K562 (cell line): Measurements from ENCODE around the gene ROBO2. TPM values are rescaled to one million over a fixed set of nuclear protein-coding genes. Genes with fewer than 3 reads are reported as not detected.

Source experiments
- ATAC-seq: fragments of 200-7000 bp; cut with Tn5 transposase; 3 replicates; pipeline ENCODE4 v1.9.1; 2020; ENCODE audit warnings: moderate library complexity
- BruUV-seq: library from RNA; stranded (reverse); fragments of 400-500 nt; replicated peaks from 2 replicates; lab custom pipeline; 2021; lab: Mats Ljungman, UMichigan
- CTCF ChIA-PET: fragments of 300-600 bp; formaldehyde crosslinking; extraction: SDS; loops from one replicate; lab custom pipeline; 2021; ENCODE audit warnings: low intra/inter-chr PET ratio; lab: Yijun Ruan, JAX
- POLR2A ChIA-PET: fragments of 300-600, 350-650 bp; sonication (Branson Sonifier 250); formaldehyde crosslinking; extraction: SDS; loops from one replicate; lab custom pipeline; 2021; ENCODE audit warnings: antibody characterized with exemption, inconsistent platforms; lab: Yijun Ruan, JAX
- DNase-seq, 4 experiments: peaks; one replicate each; pipeline versions ENCODE4 v3.0.0 to v3.0.0-alpha.2; 2011 to 2018; ENCODE audit warnings: low spot score in 3 of 4, mixed read lengths in 3 of 4; ENCODE audit errors: extremely low read depth in 1 of 4
- FAIRE-seq: peaks from 2 replicates; lab custom pipeline; 2011; peaks lifted over from hg19 to GRCh38; lab: Jason Lieb, UNC
- H2AFZ ChIP-seq: 2 replicates; pipeline ENCODE4 v1.6.0; 2011; ENCODE audit warnings: low read depth, low read length, control low read depth, inconsistent platforms
- H3K27ac ChIP-seq: fragments of 200-600 bp; 3 replicates; pipeline ENCODE4 v1.8.0; 2011; ENCODE audit warnings: low read depth, mild to moderate bottlenecking, control low read depth, inconsistent platforms, low read length, moderate library complexity, mixed read lengths; ENCODE audit errors: extremely low read depth
- H3K27me3 ChIP-seq, 2 experiments: fragments of 300-600 bp in 1 of 2; 2 replicates in 1 of 2; 3 replicates in 1 of 2; pipeline versions ENCODE4 v1.6.0 to v1.8.0; 2011; ENCODE audit warnings: inconsistent platforms in 2 of 2, low read length in 2 of 2, mild to moderate bottlenecking in 1 of 2, mixed read lengths in 1 of 2, moderate library complexity in 1 of 2; ENCODE audit not compliant: control insufficient read depth in 2 of 2, insufficient read depth in 2 of 2
- H3K36me3 ChIP-seq: fragments of 300-600 bp; 3 replicates; pipeline ENCODE4 v1.8.0; 2011; ENCODE audit warnings: mild to moderate bottlenecking, low read length, inconsistent platforms; ENCODE audit not compliant: control insufficient read depth, insufficient read depth
- H3K4me1 ChIP-seq, 2 experiments: fragments of 200-600 bp in 1 of 2; replicated peaks in 1 of 2; 2 replicates in 1 of 2; 3 replicates in 1 of 2; pipeline versions ENCODE4 v1.5.1 to v1.8.0; 2011; ENCODE audit warnings: inconsistent platforms in 2 of 2, low read length in 2 of 2, mild to moderate bottlenecking in 1 of 2, mixed read lengths in 1 of 2, moderate library complexity in 1 of 2; ENCODE audit not compliant: control insufficient read depth in 2 of 2, insufficient read depth in 2 of 2
- H3K4me2 ChIP-seq: 2 replicates; pipeline ENCODE4 v1.6.1; 2011; ENCODE audit warnings: low read length, control low read depth, inconsistent platforms, mixed read lengths; ENCODE audit not compliant: insufficient read depth
- H3K4me3 ChIP-seq: fragments of 200-600 bp; sonication (generic), shearing (Covaris generic); 2 replicates; pipeline ENCODE4 v1.5.1; 2016; ENCODE audit warnings: control low read depth, inconsistent platforms
- H3K79me2 ChIP-seq: fragments of 200-600 bp; 3 replicates; pipeline ENCODE4 v1.8.0; 2011; ENCODE audit warnings: low read length, inconsistent platforms; ENCODE audit not compliant: control insufficient read depth, insufficient read depth
- H3K9ac ChIP-seq, 2 experiments: 2 replicates each; pipeline versions ENCODE4 v1.6.0 to v1.6.1; 2011; ENCODE audit warnings: low read depth in 2 of 2, low read length in 2 of 2, control low read depth in 1 of 2, inconsistent platforms in 1 of 2, mild to moderate bottlenecking in 1 of 2, mixed read lengths in 1 of 2; ENCODE audit not compliant: insufficient read depth in 1 of 2
- H3K9me1 ChIP-seq: one replicate; pipeline ENCODE4 v1.6.0; 2011; ENCODE audit warnings: inconsistent platforms, mild to moderate bottlenecking, low read length, moderate library complexity; ENCODE audit not compliant: control insufficient read depth, insufficient read depth
- H3K9me3 ChIP-seq: replicated peaks from 2 replicates; pipeline ENCODE4 v1.5.1; 2011; ENCODE audit warnings: low read depth, low read length, inconsistent platforms; ENCODE audit not compliant: control insufficient read depth, insufficient read depth
- H4K20me1 ChIP-seq: replicated peaks from 2 replicates; pipeline ENCODE4 v1.6.1; 2011; ENCODE audit warnings: low read length, inconsistent platforms, mixed read lengths; ENCODE audit not compliant: control insufficient read depth, insufficient read depth
- ATF6 ChIP-seq: sonication (generic); formaldehyde crosslinking; IDR thresholded peaks from 2 replicates; pipeline ENCODE4 v1.4.0; 2020; ENCODE audit warnings: mild to moderate bottlenecking, missing genetic modification reagents
- CEBPB ChIP-seq: fragments of 450-650 bp; IDR thresholded peaks from 2 replicates; pipeline ENCODE4 v1.6.1; 2016; ENCODE audit warnings: missing genetic modification characterization, missing compliant biosample characterization
- DACH1 ChIP-seq: fragments of 450-650 bp; IDR thresholded peaks from 2 replicates; pipeline ENCODE4 v1.6.1; 2018; ENCODE audit not compliant: partially characterized antibody
- FOXK1 ChIP-seq: sonication (generic); formaldehyde crosslinking; IDR thresholded peaks from 2 replicates; pipeline ENCODE4 v1.8.0; 2022; ENCODE audit warnings: missing genetic modification reagents, mild to moderate bottlenecking, borderline replicate concordance
- KDM5B ChIP-seq: fragments of 200-600 bp; sonication (generic); IDR thresholded peaks from 2 replicates; pipeline ENCODE4 v1.6.1; 2012; ENCODE audit warnings: low read depth, mild to moderate bottlenecking, moderate library complexity, low read length, control low read depth, inconsistent platforms; ENCODE audit not compliant: insufficient replicate concordance
- MYNN ChIP-seq, 2 experiments: sonication (generic); formaldehyde crosslinking in 1 of 2; IDR thresholded peaks; 2 replicates each; pipeline versions ENCODE4 v1.5.0 to v1.6.1; 2016 to 2020; ENCODE audit warnings: antibody characterized with exemption in 1 of 2, missing genetic modification reagents in 1 of 2
- PPARD ChIP-seq: fragments of 250-450 bp; sonication (Bioruptor Pico); IDR thresholded peaks from 2 replicates; pipeline ENCODE4 v1.8.0; 2022; ENCODE audit warnings: inconsistent platforms, mild to moderate bottlenecking, moderate library complexity
- PTTG1 ChIP-seq: fragments of 450-650 bp; IDR thresholded peaks from 2 replicates; pipeline ENCODE4 v1.6.1; 2016; ENCODE audit warnings: low read depth, mild to moderate bottlenecking, missing genetic modification characterization, missing compliant biosample characterization
- PYGO2 ChIP-seq: fragments of 450-650 bp; IDR thresholded peaks from 2 replicates; pipeline ENCODE4 v1.6.1; 2016; ENCODE audit warnings: mild to moderate bottlenecking, missing genetic modification characterization, moderate library complexity, missing compliant biosample characterization
- SIRT6 ChIP-seq: IDR thresholded peaks from one replicate; pipeline ENCODE4 v1.6.1; 2012; ENCODE audit warnings: low read depth, mild to moderate bottlenecking, control low read depth, inconsistent platforms, low read length, moderate library complexity
- SP2 ChIP-seq: IDR thresholded peaks from 2 replicates; pipeline ENCODE4 v1.6.1; 2011; ENCODE audit warnings: mild to moderate bottlenecking, low read depth, low read length, moderate library complexity; ENCODE audit not compliant: poor library complexity, severe bottlenecking; ENCODE audit errors: extremely low read depth
- SREBF1 ChIP-seq: fragments of 150-350 bp; IDR thresholded peaks from 2 replicates; pipeline ENCODE4 v1.6.1; 2014; ENCODE audit warnings: antibody characterized with exemption, low read depth, low read length, borderline replicate concordance
- TBL1XR1 ChIP-seq, 2 experiments: IDR thresholded peaks; 2 replicates each; pipeline ENCODE4 v1.6.1; 2012; ENCODE audit warnings: improper control_type of control experiment in 2 of 2, low read length in 2 of 2, mild to moderate bottlenecking in 1 of 2
- THAP12 ChIP-seq: fragments of 250-450 bp; sonication (Bioruptor Pico); IDR thresholded peaks from 2 replicates; pipeline ENCODE4 v1.9.0; 2021; ENCODE audit warnings: mild to moderate bottlenecking, inconsistent platforms
- ZNF239 ChIP-seq: fragments of 250-450 bp; sonication (Bioruptor Pico); IDR thresholded peaks from 2 replicates; pipeline ENCODE4 v1.4.0; 2020; ENCODE audit warnings: mild to moderate bottlenecking
- ZNF507 ChIP-seq: conservative IDR thresholded peaks from 2 replicates; pipeline ENCODE4 v1.6.1; 2017; ENCODE audit warnings: missing genetic modification characterization, missing compliant biosample characterization
- ZNF644 ChIP-seq: fragments of 200-800 bp; sonication (Bioruptor generic); IDR thresholded peaks from 2 replicates; pipeline ENCODE4 v1.6.1; 2016; ENCODE audit warnings: low read depth, missing genetic modification characterization, missing compliant biosample characterization
- ZNF699 ChIP-seq: fragments of 250-450 bp; sonication (Bioruptor Pico); IDR thresholded peaks from 2 replicates; pipeline ENCODE4 v1.8.0; 2021; ENCODE audit warnings: mild to moderate bottlenecking, moderate library complexity; ENCODE audit not compliant: insufficient replicate concordance
- WGBS: fragments of 100-300 bp; shearing (Covaris generic); methylation state at CpG from one replicate; pipeline ENCODE4 v1.1.6; 2016; ENCODE audit warnings: low coverage, mixed read lengths; ENCODE audit not compliant: insufficient coverage; ENCODE audit errors: missing lambda C conversion rate; 5-methylcytosine and 5-hydroxymethylcytosine counted together
- in situ Hi-C: fragments of 300-500 bp; cut with MboI; formaldehyde crosslinking; loops from 4 replicates; pipeline ENCODE4 v1.15.0; 2018; ENCODE audit warnings: inconsistent platforms, mixed read lengths
- intact Hi-C: fragments of 100-400 bp; cut with micrococcal nuclease; formaldehyde crosslinking; loops from 2 replicates; pipeline ENCODE4 v1.14.2; 2022
- polyA plus RNA-seq, 8 experiments: library from polyadenylated mRNA; depleted of rRNA in 4 of 8; stranded (reverse) in 5 of 8; unstranded in 3 of 8; fragments of >200 nt; fragmentation: Nextera tagmentation in 2 of 8; fragmentation: Illumina TruSeq in 1 of 8; extraction: Ambion mirVana in 2 of 8; extraction: Trizol in 1 of 8; gene quantifications; 2 replicates each; pipeline versions ENCODE4 v1.2.1 to v1.2.3, GENCODE V29; 2011 to 2014; ENCODE audit warnings: inconsistent platforms in 1 of 8, missing spikeins in 1 of 8
- total RNA-seq, 7 experiments: library from RNA; depleted of rRNA in 6 of 7; stranded (reverse); fragments of >200 nt in 6 of 7; fragmentation: Illumina TruSeq in 2 of 7; extraction: Trizol in 2 of 7; gene quantifications; 2 replicates each; pipeline versions ENCODE4 v1.2.1 to v1.2.3, GENCODE V29; 2011 to 2021; ENCODE audit warnings: low replicate concordance in 1 of 7

ROBO2 gene
- total and polyA plus RNA-seq, 9 of the 15 experiments (the other 6 are each of a cell fraction or from before 2014, with no cell fraction given): 0.84 to 3.0 (median 1.7) TPM

DNA sequence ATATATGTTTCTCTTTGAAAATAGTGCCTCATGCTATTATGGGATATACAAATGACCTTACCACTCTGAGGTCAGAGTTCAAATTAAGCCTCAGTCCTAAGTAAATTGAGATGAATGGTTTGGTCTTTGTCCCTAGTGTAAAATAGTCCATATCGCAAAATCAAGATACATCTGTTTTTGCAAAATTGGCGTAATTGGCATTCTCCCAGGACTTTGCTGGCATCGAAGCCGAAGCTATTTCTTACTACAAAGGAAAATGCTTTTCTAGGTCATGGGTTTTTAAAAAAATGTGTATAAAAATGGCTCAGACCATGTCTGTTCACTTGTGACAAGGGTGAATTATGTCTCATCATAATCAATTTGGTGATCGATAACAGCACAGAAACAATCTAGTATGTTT lies 25.9 kb downstream of the ROBO2 start:
- Histone ChIP-seq H3K9me1 (no peaks in the 10 kb centered on the region), H3K9me3 (no peaks in the 10 kb centered on the region; the same call in 1 of the 2 replicates), H3K4me1 (peaks cover 0 to 3% of the 10 kb centered on the region in 2 experiments; a peak in 1 of 5 replicates), H3K4me3 (no peak overlapping the region), H3K79me2 (no peaks in the 10 kb centered on the region), H3K9ac (no peak overlapping the region), H2AFZ (no peak overlapping the region), H3K27ac (no peak overlapping the region), H3K27me3 (no peaks in the 10 kb centered on the region), H3K4me2 (no peak overlapping the region), H4K20me1 (no peaks in the 10 kb centered on the region), H3K36me3 (no peaks in the 10 kb centered on the region)
- intact Hi-C loops: no loop called here
- ATAC-seq (no peak), DNase-seq (no peak), FAIRE-seq (no peak)
- no TSS peak for BruUV-seq
- POLR2A ChIA-PET: no interaction called here
- CTCF ChIA-PET: no interaction called here
- WGBS: 63% methylated on average over 5 of the region's 5 CpGs
- TF ChIP-seq ATF6 (CRISPR knock-in tag): no peak
- no peak for TF ChIP-seq MYNN (IDR thresholded peaks at IDR 0.05)
- no peak for TF ChIP-seq MYNN (CRISPR knock-in tag; IDR thresholded peaks at IDR 0.05)
- no peak for TF ChIP-seq KDM5B
- TF ChIP-seq PYGO2 (tag): no peak
- no peak for TF ChIP-seq FOXK1 (CRISPR knock-in tag)
- no peak for TF ChIP-seq SREBF1
- TF ChIP-seq SP2: no peak
- TF ChIP-seq ZNF507 (tag): no peak
- no peak for TF ChIP-seq PTTG1 (tag)
- TF ChIP-seq SIRT6: no peak
- no peak for TF ChIP-seq TBL1XR1 (IDR thresholded peaks at IDR 0.05; ENCODE audit: low read length in 2 of 2)
- no peak for TF ChIP-seq CEBPB (tag)
- TF ChIP-seq ZNF644: no peak
- TF ChIP-seq DACH1: no peak
- TF ChIP-seq ZNF239 (CRISPR knock-in tag): no peak
- no peak for TF ChIP-seq ZNF699 (CRISPR knock-in tag)
- TF ChIP-seq PPARD: no peak
- no peak for TF ChIP-seq THAP12 (CRISPR knock-in tag)
- in situ Hi-C loops: no loop called here
